ENCODE results near the gene PRKCA.

DNA sequence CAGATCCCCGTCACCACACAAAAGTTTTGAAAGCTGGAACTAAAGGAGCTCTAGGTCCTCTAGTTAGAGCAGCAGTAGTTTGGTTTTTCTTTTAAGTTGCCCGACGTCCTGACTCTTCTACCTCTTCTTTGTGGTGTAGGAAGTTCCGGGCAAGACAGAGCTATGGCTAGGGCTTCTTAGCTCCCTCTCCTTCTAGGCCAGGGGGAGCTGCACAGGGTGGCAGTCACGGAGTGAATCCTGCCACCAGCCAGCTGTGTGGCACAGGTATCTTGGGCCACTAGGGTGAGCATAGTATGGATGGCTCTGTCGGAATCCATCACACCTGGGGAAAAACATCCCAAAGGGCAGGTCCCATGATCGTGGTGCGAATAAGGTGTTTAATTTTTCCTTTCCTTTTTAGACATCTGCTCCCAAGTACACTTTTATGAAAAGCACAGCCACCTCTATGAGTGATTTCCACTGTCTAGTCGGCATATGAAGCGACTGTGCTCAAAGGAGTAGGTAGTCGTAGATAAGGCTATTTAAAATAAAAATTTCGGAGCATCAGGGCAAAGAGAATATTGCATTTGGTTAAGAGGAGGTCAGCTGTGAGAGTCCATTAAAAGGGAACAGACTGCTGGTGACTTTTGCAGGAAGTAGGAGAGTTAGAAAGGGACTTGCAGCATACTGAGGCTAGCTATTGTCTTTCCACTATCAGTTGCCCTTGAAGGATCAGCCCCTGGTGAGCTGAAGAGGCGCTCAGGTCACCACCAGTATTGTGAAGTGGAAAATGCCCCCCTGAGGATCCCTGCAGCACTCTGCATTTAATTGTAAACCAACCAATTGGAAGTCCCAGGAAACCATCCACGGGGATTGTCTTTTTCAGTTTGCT, 2.1 kb downstream of the PRKCA start:
- TF ChIP-seq, protein P1, sequence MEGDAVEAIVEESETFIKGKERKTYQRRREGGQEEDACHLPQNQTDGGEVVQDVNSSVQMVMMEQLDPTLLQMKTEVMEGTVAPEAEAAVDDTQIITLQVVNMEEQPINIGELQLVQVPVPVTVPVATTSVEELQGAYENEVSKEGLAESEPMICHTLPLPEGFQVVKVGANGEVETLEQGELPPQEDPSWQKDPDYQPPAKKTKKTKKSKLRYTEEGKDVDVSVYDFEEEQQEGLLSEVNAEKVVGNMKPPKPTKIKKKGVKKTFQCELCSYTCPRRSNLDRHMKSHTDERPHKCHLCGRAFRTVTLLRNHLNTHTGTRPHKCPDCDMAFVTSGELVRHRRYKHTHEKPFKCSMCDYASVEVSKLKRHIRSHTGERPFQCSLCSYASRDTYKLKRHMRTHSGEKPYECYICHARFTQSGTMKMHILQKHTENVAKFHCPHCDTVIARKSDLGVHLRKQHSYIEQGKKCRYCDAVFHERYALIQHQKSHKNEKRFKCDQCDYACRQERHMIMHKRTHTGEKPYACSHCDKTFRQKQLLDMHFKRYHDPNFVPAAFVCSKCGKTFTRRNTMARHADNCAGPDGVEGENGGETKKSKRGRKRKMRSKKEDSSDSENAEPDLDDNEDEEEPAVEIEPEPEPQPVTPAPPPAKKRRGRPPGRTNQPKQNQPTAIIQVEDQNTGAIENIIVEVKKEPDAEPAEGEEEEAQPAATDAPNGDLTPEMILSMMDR (IDR thresholded peaks at IDR 0.05) = no peak
- TF ChIP-seq POLR2A (IDR thresholded peaks at IDR 0.05) = no peak
- no peak for TF ChIP-seq EP300 (IDR thresholded peaks at IDR 0.05)

Data from ovary (tissue), 3 donors.